ENCODE results near the gene PFDN6.
"Not testable (repeated sequence)": the region's sequence is repeated elsewhere in the genome, so short reads cannot be mapped to it uniquely, and the experiment has no call there.

PFDN6 gene

GRCh38 chr6:33288921-33289783, at the start of gene PFDN6, which contains the start of gene WDR46:
TSS of gene PFDN6 (plus strand) at chr6:33289601. CDS start at chr6:33289857, 256 bp downstream.
TSS of gene WDR46 (minus strand) at chr6:33289239. CDS start at chr6:33289170, 69 bp downstream.
- DNase-seq, result peak; percentile 87

GRCh38 chr6:33241968-33242367, 47.4 kb upstream of the PFDN6 start:
- DNase-seq, result no peak

- DNase-seq, result no peak
These were observed 45.9 kb upstream of the PFDN6 start for GRCh38 chr6:33243476-33243875.

GRCh38 chr6:33247977-33248642, 41.3 kb upstream of the PFDN6 start:
- peak; percentile 87 for DNase-seq

- no peak for DNase-seq
These were observed 40.8 kb upstream of the PFDN6 start for GRCh38 chr6:33248643-33248931.

- peak; percentile 99 for DNase-seq
These were observed 40.3 kb upstream of the PFDN6 start for GRCh38 chr6:33248932-33249731.

- no peak for DNase-seq
These were observed 39.4 kb upstream of the PFDN6 start for GRCh38 chr6:33249732-33250630.

GRCh38 chr6:33250731-33251130, 38.7 kb upstream of the PFDN6 start:
- no peak for DNase-seq

GRCh38 chr6:33251395-33252012, 37.9 kb upstream of the PFDN6 start:
- no peak for DNase-seq

- no peak for DNase-seq
These were observed 36.6 kb upstream of the PFDN6 start for GRCh38 chr6:33252759-33253158.

GRCh38 chr6:33254591-33254990, 34.8 kb upstream of the PFDN6 start:
- DNase-seq, result no peak

GRCh38 chr6:33259032-33259431, 30.4 kb upstream of the PFDN6 start:
- no peak for DNase-seq

- DNase-seq, result not testable (repeated sequence)
These were observed 26.9 kb upstream of the PFDN6 start for GRCh38 chr6:33262490-33262889.

GRCh38 chr6:33264015-33264414, 25.4 kb upstream of the PFDN6 start:
- no peak for DNase-seq

GRCh38 chr6:33271117-33271467, 18.3 kb upstream of the PFDN6 start:
- DNase-seq, result no peak

- DNase-seq, result peak; percentile 98
These were observed 17.7 kb upstream of the PFDN6 start, which contains the start of the genes RPS18 and VPS52 for GRCh38 chr6:33271468-33272274. TSS of gene RPS18 (plus strand) at chr6:33272075. CDS start at chr6:33272120, 45 bp downstream. TSS of gene VPS52 (minus strand) at chr6:33271876. CDS start at chr6:33271675, 201 bp downstream.

- DNase-seq, result no peak
These were observed 16.9 kb upstream of the PFDN6 start for GRCh38 chr6:33272275-33273128.

GRCh38 chr6:33273129-33273923, 16.1 kb upstream of the PFDN6 start:
- no peak for DNase-seq

Data from CD4-positive, alpha-beta T cell treated with Interleukin-4 for 4 hours (primary cell).